GM19193 (cell line): ENCODE measurements around the gene MYRIP.

ENCODE experiments used
- POLR2A ChIP-seq: IDR thresholded peaks from 4 replicates; pipeline ENCODE4 v1.6.1; 2011; ENCODE audit not compliant: insufficient read depth, insufficient read length; ENCODE audit errors: extremely low read depth

The MYRIP gene

GRCh38 chr3:40248591-40248990, 439.2 kb downstream of the MYRIP start:
- no peak for TF ChIP-seq POLR2A

GRCh38 chr3:40249168-40249567, 439.8 kb downstream of the MYRIP start:
- no peak for TF ChIP-seq POLR2A

- no peak for TF ChIP-seq POLR2A
Measured at GRCh38 chr3:40254491-40254890, 445.1 kb downstream of the MYRIP start.

- TF ChIP-seq POLR2A = no peak
Measured at GRCh38 chr3:40254891-40255290, 445.5 kb downstream of the MYRIP start.

GRCh38 chr3:40255532-40255931, 446.1 kb downstream of the MYRIP start:
- TF ChIP-seq POLR2A = no peak

DNA sequence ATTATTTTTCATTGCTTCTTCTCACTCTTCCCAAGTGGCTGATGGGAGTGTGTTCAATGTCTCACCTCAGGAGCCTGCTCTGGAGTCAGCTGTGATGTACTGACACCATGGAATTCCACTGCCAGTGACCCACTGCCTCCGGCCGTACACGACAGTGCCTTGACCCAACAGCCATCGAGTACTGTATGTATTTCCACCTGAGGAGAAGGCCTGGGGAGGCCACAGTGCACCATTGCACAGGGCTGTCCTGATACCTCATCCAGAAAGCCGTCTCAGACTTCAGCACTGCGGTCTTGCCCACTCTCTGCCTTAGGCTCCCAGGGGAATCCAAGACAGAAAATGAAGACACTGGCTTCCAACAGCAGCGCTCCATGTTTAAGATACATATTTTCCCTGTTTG, 448.7 kb downstream of the MYRIP start:
- TF ChIP-seq POLR2A = no peak

DNA sequence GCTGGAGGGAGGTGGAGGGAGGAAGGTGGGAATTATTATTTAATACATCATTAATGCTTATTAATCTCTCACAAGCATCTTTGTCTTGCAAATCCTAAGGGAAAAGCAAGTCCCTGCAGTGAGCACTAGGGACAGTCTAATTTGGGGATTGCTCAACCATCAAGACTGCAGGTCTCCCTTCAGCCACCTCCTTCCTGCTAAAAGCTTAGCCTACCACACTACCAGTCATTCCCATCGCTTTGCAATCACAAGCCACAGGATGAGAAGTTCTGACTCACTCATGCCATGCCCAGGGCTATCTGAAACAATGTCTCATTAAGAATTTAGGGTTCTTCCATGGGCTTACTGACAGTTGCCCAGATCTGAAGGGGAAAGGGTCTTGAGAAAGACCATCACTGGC, 449.1 kb downstream of the MYRIP start:
- TF ChIP-seq POLR2A = no peak

GRCh38 chr3:40262331-40262730, 452.9 kb downstream of the MYRIP start:
- no peak for TF ChIP-seq POLR2A

DNA sequence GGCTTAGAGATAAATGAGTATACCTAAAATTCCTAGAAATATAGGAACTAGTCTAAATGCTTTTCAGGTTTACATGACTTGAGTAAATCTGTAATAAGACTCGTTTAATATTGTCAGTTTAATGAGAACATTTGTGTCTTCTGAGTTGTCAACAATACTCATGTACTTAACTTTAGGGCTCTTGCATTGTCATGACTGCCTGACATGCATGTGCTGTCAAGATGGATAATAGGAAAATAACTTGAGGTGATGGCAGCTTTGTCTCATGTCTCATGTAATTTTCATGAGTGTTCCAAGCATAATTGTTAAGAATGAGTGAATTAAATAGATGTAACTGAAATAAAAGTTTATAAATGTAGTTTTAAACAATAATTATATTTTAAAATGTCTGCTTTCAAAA, 455.0 kb downstream of the MYRIP start:
- no peak for TF ChIP-seq POLR2A

GRCh38 chr3:40265181-40265580, 455.8 kb downstream of the MYRIP start:
- no peak for TF ChIP-seq POLR2A

DNA sequence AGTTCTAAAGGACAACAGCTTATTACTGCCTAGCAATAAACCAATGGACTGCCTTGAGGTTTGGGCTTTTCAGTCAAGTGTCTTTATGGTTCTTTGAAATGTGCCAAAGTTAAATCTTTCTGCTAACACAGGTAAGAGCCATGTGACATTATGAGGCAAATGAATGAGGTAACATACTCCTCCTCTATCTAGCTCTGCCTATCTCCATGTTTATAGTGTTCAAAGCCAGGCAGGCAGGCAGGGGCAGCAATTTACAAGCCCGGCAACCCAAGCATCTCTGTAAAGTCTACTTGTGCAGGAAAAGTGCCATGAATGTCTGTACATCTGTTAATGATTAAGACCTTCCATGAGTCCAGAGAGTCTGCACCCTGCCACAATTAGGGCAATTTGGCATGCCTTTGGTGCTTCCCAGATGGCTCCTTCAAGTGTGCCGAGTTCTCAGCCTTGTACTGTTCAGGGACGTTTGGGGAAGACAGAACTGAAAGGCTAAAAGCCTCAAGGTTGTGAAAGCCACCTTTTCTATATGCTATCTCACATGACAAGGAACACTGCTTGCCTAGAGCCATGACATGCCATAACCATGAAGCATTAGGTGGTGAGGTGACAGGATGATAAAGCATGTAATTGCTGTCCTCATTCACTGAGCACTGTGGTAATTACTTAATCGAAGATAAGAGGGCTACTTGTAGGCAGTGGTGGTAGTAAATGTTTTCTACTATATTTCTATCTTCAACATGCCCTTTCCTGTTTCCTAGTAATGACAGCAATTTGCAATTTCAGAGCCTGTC, 458.7 kb downstream of the MYRIP start:
- TF ChIP-seq POLR2A = no peak

DNA sequence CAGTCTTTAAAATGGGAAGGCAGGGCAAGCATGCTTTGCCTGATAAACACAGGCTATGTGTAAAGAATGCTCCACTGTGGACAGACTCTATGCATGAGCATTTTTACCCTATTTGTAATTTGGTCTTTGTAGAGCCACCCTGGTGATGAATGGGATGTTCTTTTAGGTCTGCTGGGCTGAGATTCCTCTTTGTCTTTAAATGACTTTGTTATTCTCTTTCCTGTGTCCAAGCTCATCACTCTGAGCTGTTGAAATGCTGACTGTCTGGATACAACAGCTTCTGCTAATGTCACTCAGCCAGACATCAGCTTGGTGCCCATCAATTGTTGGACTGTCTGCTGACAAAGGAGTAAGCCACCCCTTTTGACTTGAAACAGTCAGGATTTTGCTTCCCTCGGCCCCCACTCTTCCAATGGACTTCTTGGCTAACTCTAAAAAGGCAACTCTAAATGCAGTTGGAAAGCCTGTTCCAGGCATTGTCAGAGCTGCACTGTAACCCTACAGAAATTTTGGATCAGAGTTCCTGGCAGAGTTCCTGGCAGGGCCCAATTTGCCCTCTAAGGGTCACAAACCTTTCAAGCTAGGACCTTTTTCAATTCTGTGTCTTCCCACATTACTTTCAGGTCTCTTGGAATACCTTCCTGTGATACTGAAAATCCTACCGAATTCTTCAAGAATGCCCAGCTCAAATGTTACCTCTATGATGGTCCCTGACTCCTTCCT, 459.6 kb downstream of the MYRIP start:
- no peak for TF ChIP-seq POLR2A

- TF ChIP-seq POLR2A = no peak
Measured at GRCh38 chr3:40278791-40279190, 469.4 kb downstream of the MYRIP start.

- no peak for TF ChIP-seq POLR2A
Measured at GRCh38 chr3:40281995-40282394, 472.6 kb downstream of the MYRIP start.

DNA sequence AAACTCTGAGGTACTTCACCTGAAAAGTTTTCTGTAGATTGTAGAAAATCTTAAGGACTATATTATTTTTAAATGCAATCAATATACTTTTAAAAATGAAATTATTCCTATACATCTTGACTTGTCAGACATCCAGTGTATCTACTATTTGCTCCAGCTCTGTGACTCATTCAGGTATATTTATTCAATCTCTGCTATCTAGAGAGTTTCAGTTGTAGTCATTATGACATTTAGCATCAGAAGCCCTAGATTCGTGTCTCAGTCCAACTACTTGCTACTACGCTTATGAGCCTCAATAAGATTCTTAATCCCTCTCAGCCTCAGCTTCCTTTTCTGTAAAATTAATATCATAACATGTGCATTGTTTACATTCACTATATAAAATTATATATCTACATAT, 477.8 kb downstream of the MYRIP start:
- no peak for TF ChIP-seq POLR2A

DNA sequence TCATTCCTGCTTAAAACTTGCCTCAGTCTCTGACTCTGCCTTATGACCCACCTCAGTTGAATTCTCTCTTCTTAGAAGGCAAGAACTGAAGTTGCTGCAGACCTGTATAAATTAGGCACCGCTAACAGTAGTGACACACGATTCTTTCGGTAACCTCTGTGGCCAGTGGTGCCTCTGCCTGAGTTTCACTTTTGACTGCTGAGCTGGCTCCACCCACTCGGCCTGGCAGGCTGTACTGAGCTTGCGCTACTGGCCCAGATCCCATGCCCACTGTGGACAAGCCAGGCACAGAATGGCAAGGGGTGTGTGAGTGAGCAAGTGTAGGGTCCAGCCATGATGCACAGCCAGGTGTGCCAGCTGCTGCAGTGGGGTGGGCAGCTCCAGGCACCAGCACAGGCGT, 481.0 kb downstream of the MYRIP start:
- no peak for TF ChIP-seq POLR2A
